Measurements from ENCODE around the gene GALNTL6.
"Not testable (repeated sequence)": the region's sequence is repeated elsewhere in the genome, so short reads cannot be mapped to it uniquely, and the experiment has no call there.

Gene GALNTL6

GRCh38 chr4:172895699-172896098 is 1082.5 kb downstream of the GALNTL6 start:
- DNase-seq, result no peak

- no peak for DNase-seq
These were observed 1083.8 kb downstream of the GALNTL6 start for GRCh38 chr4:172897046-172897445.

- DNase-seq, result no peak
These were observed 1085.5 kb downstream of the GALNTL6 start for GRCh38 chr4:172898715-172899114.

GRCh38 chr4:172899861-172900260 is 1086.7 kb downstream of the GALNTL6 start:
- DNase-seq, result no peak

- no peak for DNase-seq
These were observed 1087.7 kb downstream of the GALNTL6 start for GRCh38 chr4:172900900-172901299.

GRCh38 chr4:172912468-172912867 is 1099.3 kb downstream of the GALNTL6 start:
- DNase-seq, result not testable (repeated sequence)

- not testable (repeated sequence) for DNase-seq
These were observed 1104.2 kb downstream of the GALNTL6 start for GRCh38 chr4:172917403-172917802.

GRCh38 chr4:172919269-172919668 is 1106.1 kb downstream of the GALNTL6 start:
- DNase-seq, result no peak

- no peak for DNase-seq
These were observed 1114.1 kb downstream of the GALNTL6 start for GRCh38 chr4:172927096-172927814.

GRCh38 chr4:172928347-172928746 is 1115.1 kb downstream of the GALNTL6 start:
- no peak for DNase-seq

GRCh38 chr4:172938072-172938829 is 1125.0 kb downstream of the GALNTL6 start:
- no peak for DNase-seq

GRCh38 chr4:172938870-172939269 is 1125.7 kb downstream of the GALNTL6 start:
- no peak for DNase-seq

GRCh38 chr4:172942840-172943239 is 1129.6 kb downstream of the GALNTL6 start:
- DNase-seq, result no peak

- DNase-seq, result no peak
These were observed 1132.4 kb downstream of the GALNTL6 start for GRCh38 chr4:172945611-172946010.

- no peak for DNase-seq
These were observed 1133.3 kb downstream of the GALNTL6 start for GRCh38 chr4:172946503-172946902.

- DNase-seq, result no peak
These were observed 1134.4 kb downstream of the GALNTL6 start for GRCh38 chr4:172947594-172947993.

GRCh38 chr4:172950990-172951389 is 1137.8 kb downstream of the GALNTL6 start:
- no peak for DNase-seq

GRCh38 chr4:172951679-172952451 is 1138.7 kb downstream of the GALNTL6 start:
- no peak for DNase-seq

- no peak for DNase-seq
These were observed 1140.8 kb downstream of the GALNTL6 start for GRCh38 chr4:172953896-172954568.

- DNase-seq, result not testable (repeated sequence)
These were observed 1143.1 kb downstream of the GALNTL6 start for GRCh38 chr4:172956340-172956739.

- DNase-seq, result no peak
These were observed 1144.0 kb downstream of the GALNTL6 start for GRCh38 chr4:172957216-172957615.

GRCh38 chr4:172962564-172963353 is 1149.6 kb downstream of the GALNTL6 start:
- no peak for DNase-seq

Measured in activated naive CD4-positive, alpha-beta T cell (primary cell).